ENCODE results near the gene HESX1.

Gene HESX1

DNA sequence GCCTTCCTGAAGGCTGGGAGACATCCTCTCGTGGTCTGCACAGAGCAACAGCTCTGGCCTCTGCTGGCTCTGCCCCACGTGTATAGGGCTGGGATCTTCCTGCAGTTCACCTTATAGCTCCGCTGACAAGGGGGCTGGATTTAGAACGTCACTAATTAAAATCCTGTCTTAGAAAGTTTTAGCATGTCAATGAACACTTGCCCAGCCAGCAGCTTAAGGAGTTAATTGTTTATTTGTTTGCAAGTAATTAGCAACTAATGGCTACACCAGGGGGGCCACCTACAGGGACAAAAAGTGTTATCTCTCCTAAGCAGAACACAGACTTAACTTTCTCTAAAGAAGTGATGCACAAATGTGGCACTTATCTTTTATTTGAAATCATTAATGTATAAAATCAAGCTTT, at the start of gene HESX1:
TSS of gene HESX1 (minus strand) at position 84 of the 403 bp plus-strand sequence. CDS start at position 24, 60 bp downstream.
- no peak for DNase-seq

DNA sequence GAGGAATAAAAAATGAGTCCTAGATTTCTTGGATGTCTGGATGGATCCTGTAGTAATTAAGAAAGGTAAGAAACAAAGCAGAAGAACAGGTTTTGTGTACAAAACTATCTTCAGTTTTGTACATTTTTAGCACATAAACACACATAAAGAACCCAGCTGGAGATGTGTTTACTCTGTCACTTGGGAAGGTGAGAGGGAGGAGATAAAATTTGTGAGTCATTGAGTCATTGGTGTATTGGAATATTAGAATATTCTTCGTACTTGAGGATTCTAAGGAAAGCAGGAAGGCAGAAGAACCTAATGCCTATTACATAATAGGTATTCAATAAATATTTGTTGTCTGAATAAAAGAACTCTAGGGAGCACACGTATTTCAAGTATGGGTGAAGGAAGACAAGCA, 45.2 kb upstream of the HESX1 start:
- no peak for DNase-seq

DNA sequence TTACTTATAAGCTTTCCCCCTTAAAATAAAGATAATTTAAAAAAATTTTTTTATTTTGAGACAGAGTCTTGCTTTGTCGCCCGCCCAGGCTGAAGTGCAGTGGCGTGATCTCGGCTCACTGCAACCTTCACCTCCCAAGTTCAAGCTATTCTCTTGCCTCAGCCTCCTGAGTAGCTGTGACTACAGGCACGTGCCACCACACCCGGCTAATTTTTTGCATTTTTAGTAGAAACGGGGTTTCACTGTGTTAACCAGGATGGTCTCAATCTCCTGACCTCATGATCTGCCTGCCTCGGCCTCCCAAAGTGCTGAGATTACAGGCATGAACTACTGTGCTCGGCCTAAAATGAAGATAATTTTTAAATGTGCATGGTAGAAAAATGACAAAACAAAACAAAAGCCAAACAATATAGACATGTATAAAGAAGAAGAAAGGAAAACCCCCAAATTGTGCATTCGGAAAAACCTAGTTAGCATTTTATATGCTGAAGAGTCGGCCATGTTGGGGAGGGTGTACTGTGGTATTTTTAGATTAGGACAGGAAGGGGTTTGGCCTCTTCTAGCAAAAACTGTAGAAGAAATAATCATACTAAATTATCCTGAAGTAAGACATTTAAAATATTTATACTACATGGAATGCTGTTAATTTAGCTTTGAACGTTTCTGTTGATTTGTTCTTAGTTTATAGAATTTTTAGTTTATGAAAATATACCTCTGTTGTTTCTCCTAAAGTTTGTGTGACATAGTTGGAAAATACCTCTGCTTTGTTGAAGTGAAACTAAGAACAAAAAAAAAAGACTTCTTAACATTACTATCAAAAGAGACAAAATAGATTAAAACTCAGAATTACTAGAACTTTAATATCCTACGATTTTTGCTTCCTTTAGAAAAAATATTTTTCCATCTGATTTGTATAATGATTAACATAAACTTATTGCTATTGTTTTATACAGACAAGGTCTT, 35.1 kb upstream of the HESX1 start:
- no peak for DNase-seq

DNA sequence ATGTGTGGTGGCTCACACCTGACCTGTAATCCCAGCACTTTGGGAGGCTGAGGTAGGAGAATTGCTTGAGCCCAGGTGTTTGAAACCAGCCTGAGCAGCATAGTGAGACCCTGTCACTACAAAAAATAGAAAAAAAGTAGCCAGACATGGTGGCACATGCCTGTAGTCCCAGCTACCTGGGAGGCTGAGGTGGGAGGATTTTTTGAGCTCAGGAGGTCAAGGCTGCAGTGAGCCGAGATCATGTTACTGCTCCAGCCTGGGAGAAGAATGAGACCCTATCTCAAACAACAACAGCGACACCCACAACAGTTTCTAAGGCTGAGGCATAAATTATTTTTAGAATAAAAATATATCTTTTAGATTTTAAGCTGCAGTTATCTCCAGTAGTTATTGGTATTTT, 34.0 kb upstream of the HESX1 start:
- no peak for DNase-seq

DNA sequence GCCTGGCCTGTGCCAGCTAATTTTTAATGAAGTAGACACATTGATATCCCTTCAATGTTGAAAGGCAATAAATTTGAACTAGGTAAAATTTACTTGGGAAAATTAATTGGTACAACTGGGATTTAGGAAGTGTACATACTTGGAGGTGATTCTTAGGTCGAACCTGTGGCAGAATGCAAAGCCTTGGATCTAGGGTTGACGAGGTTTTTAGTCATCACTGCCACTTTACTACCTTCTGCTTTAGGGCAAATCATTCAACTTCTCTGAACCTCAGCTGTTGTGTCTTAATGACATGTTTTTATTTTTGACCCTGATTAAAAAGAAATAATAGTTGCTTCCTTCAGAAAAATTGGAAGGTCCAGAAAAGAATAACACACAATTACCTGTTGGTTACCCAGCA, 30.2 kb upstream of the HESX1 start:
- no peak for DNase-seq

DNA sequence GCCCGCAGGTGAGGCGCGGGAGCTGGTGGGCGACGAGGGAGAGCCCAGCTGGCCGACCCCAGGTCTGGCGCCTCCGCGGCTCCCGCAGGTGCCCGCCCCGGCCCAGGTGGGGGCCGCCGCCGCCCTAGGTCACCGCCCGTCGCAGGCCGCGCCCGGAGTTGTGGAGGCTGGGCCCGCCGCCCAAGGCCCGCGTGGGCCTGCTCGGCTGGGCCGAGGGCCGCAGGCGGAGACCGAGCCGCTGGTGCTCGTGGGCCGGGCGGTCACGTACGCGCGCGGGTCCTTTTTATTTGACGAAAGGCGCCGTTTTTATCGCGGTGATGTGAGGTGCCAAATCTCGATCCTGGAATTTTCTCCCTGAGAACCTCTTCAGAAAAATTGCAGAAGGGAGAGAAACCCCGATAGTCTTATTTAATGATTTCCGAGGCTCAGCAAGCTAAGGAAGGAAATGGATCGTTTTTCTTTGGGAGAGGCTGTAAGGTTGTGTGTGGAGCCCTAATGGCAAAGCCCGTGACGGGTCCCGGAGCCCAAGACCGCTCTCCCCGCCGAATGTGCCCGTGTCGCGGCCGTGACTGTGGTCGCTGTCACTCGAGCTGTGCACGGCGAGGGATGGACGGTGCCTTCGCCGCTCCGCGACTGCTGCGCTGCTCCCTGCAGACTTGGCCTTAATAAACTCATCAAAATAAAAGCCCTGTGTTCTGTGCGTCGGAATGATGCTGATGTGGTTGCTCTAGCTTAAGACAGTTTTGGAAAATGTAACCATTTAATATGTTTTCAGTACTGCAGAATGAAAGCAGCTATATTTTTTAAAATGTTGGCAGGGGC, 28.4 kb upstream of the HESX1 start:
- DNase-seq = peak; percentile 31

DNA sequence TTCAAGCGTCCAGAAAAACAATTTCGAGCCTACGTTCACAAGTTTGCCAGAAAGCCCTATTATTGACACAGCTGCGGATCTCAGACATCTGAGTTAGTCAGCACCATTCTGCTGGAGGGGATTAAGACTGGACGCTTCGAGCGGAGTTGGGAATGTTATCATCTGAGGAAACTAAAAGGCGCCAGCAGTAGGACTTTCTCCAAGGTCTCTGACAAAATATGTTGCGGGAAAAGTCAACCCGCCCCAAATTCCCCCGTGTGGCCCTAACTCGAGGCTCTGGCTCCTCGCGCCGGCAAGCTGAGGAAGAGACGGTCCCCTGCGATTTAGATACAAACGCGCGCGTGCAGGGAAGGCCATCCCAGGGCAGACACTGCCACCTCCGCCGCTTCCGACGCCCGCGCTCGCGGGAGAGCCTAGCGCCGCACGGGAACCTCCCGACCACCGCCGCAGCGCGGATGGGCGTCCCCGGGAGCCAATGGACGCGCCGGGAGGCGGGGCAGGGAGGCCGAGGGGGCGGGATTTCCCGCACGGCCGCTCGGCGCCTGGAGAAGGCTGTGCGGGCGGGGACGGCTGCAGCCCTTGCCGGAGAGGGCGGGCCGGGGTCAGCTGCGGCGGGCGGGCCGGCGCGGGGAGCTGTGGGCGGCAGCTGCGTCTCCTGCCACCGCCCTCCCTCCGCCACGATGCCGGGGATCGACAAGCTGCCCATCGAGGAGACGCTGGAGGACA, 27.6 kb upstream of the HESX1 start, which contains the start of gene APPL1:
TSS of gene APPL1 (plus strand) at position 526 of the 726 bp plus-strand sequence. CDS start at position 681, 155 bp downstream.
- peak; percentile 86 for DNase-seq

DNA sequence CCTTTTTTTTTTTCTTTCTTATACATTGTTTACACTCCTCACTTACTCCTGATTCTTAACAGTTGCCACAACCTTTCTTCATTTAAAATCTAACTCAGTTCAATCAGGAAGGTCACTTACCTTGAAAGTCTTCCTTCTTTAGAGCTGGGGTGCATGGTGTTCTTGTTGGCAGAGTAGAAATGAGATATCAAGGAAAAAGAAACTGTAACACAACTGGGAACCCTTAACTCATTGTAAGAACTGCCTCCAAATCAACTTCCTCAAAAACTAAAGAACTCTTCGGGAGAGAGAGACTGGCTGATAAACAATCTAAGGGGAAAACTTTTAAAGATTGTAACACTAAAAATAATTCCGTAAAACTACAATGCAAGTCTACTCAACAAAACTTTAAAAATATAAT, 26.4 kb upstream of the HESX1 start:
- no peak for DNase-seq

DNA sequence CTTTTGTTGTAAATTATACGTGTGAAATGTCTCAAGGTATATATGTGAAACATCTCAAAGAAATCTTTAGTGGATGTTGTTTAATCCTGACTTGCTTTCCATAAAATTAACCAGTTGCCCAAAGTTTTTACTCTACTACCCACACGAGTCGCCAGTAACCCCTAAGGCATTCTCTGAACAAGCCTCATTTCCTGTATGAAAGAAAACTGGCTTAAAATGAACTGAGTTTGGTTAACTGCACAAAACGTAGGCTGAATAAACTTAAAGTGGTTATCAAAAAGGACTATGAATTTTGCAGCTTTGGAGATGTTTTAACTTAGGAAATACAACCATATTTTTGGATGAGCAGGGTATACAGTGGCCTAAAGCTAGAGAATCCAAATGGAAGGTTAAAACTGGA, 25.1 kb upstream of the HESX1 start:
- DNase-seq = no peak

DNA sequence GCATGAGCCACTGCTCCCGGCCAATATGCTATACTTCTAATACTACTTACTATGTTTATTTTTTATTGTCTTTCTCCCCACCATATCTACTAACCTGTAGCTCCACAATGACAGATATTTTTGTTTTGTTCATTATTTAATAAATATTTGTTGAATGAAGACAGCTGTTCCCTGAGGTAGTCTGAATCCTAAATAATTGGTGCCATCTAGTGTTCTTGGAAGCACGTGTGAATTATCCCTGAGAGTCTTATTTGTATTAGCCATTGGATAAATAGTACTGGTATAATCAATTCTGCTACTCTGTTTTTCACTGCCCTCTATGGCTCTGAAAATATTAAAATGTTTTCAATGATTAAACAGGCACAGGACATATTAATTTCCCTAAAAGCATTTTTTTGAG, 22.1 kb upstream of the HESX1 start:
- DNase-seq = no peak

DNA sequence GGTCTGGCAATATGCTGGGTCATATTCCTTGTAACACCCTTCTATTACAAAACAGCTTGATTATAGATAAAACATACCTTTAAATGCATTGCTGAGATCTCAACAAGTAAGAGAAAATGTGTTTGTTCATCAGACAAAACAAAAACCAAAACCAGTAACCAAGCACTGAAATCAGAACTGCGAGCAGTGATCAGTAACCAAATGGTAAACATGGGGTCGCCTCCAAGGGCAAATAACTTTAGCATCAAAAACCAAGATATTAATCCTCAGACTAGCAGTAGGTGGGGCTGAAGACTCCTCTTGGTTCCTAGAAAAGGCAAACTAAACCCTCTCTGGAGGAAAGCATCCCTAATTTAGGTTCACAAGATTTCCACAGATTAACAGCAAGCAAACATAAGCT, 6.6 kb upstream of the HESX1 start:
- no peak for DNase-seq

DNA sequence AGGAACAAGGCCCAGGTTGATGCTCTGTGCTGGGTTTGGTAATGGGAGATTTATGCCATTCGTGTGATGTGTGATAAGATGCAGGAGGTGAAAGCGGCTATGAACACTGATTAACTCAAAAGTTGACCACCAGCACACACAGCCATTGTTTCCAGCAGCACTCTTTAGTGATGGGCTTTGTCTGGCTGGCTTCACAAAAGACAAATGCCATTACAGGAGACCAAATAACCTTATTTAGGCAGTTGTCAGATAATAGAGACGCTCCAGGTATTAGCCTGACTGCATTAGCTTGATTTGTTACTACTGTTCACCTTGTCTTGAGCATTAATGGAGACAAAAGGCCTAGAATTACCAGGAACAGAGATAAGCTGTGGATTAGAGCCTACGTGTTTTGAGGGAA, 5.1 kb downstream of the HESX1 start:
- no peak for DNase-seq

DNA sequence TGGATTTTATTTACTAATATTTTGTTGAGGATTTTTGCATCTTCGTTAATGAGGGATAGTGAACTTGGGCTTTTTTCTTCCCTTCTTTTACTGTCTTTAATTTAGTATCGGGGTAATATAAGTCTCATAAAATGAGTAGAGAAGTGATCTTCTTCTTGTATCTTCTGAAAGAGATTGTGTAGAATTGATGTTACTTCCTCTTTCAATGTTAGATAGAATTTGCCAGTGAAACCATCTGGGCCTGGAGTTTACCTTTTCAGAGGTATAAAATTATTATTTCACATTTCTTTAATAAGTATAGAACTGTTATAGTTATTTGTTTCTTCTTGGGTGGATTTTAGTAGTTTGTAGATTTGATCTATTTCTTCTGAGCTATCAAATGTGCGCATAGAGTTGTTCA, 7.8 kb downstream of the HESX1 start:
- DNase-seq = no peak

DNA sequence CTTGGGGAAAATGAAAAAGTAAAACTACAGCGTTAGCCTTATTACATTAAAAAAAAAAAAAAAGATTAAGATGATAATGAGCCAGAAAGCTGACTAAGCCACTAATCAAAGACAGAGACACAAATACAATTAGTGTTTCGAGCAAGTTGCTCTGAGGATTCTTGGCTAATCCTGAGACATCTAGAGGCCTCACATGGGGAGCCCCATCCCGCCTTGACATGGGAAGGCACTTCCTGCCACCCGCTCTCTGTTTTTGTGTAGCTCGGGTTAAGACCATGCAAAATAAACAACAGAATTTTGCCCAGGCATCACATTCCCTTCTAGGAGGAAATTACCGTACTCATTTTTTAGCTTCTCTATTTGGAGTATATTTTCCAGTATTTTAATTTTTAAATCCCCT, 15.3 kb downstream of the HESX1 start:
- DNase-seq = no peak

DNA sequence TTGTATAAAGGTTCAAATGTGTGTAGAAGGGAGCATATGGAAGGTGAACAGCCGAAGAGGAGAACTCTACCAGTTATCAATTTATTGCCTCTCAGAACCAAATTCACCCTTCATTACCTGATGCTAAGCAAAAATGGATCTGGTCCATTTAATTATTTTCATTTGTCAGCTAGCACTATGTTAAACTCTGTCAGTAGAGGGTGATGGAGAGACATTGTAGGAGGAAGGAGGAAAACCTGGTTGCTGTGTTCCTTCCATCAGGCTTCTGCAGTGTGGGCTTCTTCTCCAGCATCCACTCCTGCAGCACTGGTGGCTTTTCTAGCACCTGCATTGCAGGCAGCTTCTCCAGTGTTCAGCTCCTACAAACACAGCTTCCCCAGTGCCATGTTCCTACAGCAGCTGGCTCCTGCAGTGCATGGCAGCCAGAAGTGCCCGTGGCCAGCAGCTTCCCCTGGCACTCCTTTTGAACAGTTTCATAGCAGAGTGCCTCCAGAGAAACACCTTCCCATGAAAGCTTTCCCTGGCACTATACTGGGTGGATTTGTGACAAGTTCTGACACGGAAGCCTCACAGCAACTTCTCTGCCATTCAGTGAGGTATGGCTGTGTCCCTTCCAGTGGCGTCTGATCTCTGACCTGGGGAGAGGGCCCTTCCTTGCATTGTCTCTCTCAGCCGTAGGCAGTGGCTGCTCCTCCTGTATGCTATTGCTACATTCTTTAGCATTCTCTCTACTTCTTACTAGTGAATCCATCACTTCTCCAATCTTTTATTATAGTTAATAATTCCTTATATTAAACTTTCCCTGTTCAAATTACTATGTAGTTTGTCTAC, 20.0 kb downstream of the HESX1 start:
- DNase-seq = no peak

DNA sequence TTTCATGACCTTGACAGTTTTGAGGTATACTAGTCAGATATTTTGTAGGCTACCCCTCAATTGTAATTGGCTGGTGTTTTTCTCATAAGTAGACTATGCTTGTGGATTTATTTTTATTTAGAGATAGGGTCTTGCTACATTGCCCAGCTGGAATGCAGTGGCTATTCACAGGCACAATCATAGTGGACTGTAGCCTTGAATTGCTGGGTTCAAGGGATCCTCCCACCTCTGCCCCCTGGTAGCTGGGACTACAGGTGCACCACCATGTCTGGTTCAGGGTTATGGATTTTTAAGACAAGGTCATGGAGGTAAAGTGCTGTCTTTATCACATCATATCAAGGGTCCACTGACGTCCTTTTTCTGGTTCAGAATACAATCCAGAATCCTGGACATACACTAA, 23.7 kb downstream of the HESX1 start:
- no peak for DNase-seq

DNA sequence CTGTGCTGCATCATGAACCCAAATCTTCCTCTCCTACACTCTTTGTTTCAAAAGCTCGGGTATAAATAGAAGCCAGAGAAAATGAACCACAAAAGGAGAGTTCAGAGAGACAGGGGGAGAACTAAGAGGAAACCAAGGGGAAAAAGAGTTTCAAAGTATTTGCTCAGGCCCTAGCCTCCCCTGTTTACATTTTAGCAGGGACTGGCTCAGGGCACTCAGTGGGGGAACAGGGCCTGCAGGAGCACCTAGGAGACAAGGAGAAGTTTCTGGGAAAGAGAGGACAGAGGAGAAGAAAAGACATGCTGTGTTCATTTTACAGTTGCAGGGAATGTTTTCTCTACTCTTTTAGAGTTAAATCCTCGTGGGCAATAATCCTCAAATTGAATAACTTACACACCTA, 26.1 kb downstream of the HESX1 start:
- DNase-seq = no peak

DNA sequence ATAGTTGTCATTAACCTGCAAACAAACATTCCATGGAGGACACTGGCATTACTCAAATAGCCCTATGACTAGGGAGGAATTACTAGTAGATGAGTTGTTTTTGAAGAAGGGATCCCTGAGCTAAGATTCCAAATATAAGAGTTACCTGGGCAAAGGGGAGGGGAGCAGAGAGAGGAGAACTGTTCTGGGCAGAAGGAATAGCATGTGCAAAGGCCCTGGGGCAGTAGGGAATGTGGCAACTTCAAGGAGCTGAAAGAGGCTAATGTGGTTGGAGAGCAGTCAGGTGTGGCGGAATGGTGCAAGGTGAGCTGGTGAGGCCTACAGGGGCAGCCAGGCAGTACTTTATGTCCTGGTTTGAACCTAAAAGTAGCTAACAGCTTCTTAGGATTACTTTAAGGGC, 28.8 kb downstream of the HESX1 start:
- DNase-seq = no peak

DNA sequence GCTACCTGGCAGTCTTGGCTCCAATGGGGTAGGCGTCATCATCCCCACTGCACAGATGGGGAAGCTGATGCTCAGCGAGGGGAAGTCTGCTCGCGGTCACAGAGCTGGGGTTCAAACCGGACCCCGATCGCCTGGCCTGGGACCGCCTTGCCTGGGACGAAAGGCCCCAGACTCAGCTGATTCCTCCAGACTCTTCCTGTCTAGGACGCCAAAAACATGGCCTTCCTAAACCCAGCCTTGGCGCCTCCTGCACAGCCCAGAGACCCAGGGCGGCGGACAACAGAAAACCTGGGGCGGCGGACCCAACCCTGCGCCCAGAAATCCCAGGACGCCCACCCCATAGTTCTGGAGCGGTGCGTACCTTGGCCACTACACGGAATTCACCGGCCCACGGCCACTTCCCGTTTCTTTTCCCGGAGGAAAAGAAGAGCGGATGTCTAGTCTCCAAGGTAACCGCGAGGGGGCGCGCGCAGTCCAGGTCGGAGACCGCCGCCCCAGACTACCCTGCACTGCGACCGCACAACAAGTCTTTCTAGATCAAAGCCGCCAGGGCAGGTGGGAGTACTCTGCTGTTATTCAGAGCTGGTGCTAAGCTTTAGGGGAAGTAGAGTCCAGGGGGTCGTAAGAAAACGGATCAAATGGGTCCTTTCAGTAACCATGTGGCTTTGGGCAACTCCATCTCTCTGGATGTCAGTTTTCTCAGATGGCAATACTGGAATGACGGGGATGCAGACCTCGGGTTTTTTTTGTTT, 29.7 kb downstream of the HESX1 start:
- peak; percentile 64 for DNase-seq

DNA sequence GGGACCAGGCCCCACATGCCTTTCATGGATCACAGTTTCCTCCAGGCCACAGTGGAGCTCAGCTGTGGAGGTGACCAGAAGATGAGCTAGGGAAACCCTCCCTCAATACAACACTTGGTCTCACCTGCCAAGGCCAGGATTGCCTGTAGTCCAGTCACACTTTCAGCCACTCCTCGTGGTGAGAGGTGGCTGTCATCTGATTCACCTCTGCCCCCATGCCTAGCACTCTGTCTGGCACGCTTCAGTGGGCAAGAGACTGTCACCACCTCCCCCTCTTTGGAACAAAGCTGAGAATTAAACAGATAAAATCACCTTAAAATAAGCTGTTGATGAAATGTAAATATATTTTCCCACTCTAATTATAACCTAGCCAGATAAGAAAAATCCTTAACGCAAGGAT, 30.7 kb downstream of the HESX1 start:
- DNase-seq = no peak

DNA sequence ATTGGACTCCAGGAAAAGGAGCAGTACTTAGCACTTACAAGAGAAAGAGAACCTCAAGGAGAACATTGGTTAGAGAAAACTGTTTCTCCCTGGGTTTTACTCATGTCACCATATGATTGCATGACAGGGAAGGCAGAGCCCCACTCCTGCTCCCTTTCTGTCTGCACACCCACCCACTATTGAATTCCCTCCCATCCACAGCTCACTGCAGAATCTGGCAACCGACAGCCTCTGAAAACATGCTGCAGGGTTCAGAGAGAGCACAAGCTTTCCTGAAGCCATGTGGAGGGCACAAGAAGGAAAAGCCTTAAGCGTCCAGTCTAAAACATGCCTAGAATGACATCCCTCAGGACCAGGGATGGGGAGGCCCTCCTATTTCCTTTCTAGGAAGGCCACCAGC, 31.6 kb downstream of the HESX1 start:
- DNase-seq = no peak

DNA sequence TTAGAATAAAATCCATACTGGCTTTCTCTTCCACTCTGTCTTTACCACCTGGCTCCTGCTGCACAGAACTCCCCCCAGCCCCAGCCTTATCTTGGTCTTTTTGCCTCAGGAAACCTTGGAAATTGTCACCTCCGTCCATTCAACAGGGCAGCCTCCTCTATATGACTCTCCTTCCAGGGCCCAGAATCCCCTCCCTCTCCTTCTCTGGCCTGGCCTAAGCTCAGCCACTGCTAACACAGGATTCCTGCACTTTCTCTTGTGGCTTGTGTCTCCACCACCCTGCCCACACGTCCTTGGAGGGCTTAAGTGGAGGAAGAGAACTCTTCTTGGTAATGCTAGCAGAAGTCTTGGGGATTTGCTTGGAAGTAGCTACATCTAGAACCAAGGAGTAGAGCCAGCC, 33.1 kb downstream of the HESX1 start:
- DNase-seq = no peak

All from CD4-positive, alpha-beta T cell treated with Interferon gamma for 1 hour (primary cell).